Thyroid gland (tissue), 4 donors: ENCODE measurements around the gene OTC.

Source experiments
- POLR2A ChIP-seq, 2 donors: fragments of 450-650 bp; IDR thresholded peaks; one replicate each; pipeline ENCODE4 v1.6.1; 2017; ENCODE audit warnings: antibody characterized with exemption in 2 of 2, mild to moderate bottlenecking in 2 of 2, moderate library complexity in 1 of 2
- TF ChIP-seq, protein P1 (sequence below), 6 experiments: fragments of 200-600 bp in 3 of 6; fragments of 450-650 bp in 3 of 6; sonication (generic) in 3 of 6; IDR thresholded peaks; one replicate each; pipeline ENCODE4 v1.5.1; 2016 to 2019; ENCODE audit warnings: antibody characterized with exemption in 6 of 6, mild to moderate bottlenecking in 2 of 6, inconsistent platforms in 1 of 6, moderate library complexity in 1 of 6

DNA sequence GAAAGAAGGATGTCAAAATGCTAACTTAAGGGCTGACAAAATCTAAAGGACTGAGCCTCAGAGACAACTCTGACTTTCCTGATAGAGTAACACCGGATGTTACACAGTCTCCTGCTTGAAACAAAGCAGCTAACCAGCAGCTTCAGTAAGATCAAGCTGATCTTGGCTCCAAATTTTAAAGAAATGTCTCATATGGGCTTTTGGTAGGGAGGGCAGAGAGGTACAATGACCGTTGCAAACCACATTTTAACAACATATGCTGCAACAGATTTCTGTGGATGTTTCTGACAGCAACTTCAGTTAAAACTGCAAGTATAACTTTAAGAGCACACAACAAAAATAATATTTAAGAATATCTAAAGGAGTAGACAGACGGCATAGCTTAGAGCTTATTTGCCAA, 34.2 kb upstream of the OTC start:
- TF ChIP-seq POLR2A (IDR thresholded peaks at IDR 0.05), result no peak
- TF ChIP-seq, protein P1, sequence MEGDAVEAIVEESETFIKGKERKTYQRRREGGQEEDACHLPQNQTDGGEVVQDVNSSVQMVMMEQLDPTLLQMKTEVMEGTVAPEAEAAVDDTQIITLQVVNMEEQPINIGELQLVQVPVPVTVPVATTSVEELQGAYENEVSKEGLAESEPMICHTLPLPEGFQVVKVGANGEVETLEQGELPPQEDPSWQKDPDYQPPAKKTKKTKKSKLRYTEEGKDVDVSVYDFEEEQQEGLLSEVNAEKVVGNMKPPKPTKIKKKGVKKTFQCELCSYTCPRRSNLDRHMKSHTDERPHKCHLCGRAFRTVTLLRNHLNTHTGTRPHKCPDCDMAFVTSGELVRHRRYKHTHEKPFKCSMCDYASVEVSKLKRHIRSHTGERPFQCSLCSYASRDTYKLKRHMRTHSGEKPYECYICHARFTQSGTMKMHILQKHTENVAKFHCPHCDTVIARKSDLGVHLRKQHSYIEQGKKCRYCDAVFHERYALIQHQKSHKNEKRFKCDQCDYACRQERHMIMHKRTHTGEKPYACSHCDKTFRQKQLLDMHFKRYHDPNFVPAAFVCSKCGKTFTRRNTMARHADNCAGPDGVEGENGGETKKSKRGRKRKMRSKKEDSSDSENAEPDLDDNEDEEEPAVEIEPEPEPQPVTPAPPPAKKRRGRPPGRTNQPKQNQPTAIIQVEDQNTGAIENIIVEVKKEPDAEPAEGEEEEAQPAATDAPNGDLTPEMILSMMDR (IDR thresholded peaks at IDR 0.05), result no peak
